Dedifferentiated amniotic fluid mesenchymal stem cell (primary cell): ENCODE results near the gene PRDX6.
"Not testable (repeated sequence)": the region's sequence is repeated elsewhere in the genome, so short reads cannot be mapped to it uniquely, and the experiment has no call there.

ENCODE experiments used
- DNase-seq: peaks from one replicate; pipeline ENCODE4 v3.0.0-alpha.2; 2016; ENCODE audit errors: extremely low spot score

PRDX6 gene

GRCh38 chr1:173469656-173470055 lies 7.5 kb upstream of the PRDX6 start:
- DNase-seq, result no peak

- DNase-seq, result no peak
Observed at GRCh38 chr1:173470608-173471007, 6.5 kb upstream of the PRDX6 start.

DNA sequence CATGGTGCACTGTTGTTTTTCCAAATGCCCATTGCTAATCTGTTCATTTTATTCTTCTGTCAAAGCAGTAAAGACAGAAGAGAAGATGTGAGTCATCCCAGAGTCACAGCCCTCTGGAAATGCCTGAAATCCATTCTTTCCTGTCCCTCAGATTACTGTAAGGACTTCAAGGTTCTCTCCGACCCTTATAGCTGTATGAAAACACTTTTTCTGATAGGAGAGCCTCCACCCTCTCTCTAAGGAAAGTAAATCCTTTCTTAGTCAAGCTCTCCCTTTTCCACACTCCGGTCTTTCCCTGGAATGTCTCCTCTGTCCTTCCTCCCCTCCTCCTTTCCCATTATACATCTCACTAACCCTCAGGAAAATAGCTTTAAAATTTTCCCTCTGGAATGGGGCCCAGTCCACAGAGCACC lies 3.5 kb upstream of the PRDX6 start:
- DNase-seq, result no peak

DNA sequence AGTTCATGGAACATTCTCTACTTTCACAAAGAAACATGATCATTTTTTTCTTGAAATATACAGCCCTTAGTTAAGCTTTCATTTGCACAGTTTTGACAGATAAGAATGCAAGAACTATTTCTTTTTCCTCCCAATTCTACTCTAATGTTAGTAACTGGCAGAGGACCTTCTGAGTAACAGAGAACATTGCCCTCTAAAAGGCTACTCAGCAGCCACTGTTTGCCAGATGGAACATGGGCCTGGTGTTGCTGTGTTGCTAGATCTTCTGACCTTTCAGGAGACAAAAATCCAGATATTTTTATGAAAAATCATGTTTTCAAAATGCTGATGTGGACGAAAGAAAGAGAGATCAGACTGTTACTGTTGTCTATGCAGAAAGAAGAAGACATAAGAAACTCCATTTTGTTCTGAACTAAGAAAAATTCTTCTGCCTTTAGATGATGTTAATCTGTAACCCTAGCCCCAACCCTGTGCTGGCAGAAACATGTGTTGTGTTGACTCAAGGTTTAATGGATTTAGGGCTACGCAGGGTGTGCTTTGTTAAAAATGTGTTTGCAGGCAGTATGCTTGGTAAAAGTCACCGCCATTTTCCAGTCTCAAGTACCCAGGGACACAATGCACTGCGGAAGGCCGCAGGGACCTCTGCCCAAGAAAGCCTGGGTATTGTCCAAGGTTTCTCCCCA lies 2.9 kb upstream of the PRDX6 start:
- no peak for DNase-seq

DNA sequence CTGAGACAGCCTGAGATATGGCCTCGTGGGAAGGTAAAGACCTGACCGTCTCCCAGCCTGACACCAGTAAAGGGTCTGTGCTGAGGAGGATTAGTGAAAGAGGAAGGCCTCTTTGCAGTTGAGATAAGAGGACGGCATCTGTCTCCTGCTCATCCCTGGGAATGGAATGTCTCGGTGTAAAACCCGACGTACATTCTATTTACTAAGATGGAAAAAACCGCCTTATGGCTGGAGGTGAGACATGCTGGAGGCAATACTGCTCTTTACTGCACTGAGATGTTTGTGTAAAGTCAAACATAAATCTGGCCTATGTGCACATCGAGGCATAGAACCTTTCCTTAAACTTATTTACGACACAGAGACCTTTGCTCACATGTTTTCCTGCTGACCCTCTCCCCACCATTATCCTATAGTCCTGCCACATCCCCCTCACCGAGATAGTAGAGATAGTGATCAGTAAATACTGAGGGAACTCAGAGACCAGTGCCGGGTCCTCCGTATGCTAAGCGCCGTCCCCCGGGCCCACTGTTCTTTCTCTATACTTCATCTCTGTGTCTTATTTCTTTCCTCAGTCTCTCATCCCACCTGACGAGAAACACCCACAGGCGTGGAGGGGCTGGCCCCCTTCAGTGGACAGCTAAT lies 2.2 kb upstream of the PRDX6 start:
- not testable (repeated sequence) for DNase-seq

DNA sequence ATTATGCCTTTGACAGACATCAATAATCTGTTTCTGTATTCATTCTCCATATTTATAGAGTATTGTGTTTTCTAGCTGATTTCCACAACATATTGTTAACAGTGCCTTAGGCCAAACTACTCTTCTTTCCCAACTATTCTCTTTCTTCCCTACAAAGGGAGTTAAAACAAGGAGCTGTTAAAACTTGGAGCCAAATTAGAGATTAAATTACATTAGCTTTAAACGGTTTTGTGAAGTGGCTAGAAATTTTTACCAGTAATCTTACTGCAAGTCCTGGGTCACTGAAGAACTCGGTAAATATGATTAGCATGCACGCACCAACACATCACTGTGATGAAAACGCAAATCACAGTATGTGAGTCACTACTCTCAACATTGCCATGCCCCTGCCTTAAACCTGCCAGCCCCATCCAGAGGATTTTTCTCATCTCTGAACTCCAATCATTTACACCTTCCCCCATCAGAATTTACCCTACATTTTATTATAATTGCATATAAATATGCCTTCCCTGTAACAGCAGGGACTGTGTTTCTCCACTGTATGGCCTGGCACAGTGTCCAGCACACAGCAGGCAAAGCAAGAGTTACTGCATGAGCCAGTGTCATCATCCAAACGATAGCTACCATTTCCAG lies 1.5 kb upstream of the PRDX6 start:
- DNase-seq, result peak; percentile 24

DNA sequence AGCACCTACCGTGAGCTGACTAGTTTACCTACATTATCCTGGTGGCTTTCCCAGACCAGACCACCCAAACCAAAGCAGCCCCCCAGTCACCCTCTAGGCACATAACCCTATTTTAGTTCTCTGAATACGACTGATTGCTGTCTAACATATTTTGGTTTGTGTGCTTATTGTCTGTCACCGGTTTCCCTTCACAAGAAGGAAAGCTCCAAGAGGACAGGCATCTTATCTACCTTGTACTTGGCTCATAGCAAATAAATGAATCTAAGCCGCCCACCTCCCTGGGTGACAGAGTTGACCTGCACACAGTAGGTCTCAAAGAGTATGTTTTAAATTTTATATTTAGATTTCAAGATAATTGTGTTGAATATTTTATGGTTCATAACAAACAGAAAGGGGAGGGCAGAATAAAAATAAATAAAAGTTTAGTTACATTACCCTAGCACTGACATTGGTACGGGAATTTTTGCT lies 904 bp upstream of the PRDX6 start:
- no peak for DNase-seq

DNA sequence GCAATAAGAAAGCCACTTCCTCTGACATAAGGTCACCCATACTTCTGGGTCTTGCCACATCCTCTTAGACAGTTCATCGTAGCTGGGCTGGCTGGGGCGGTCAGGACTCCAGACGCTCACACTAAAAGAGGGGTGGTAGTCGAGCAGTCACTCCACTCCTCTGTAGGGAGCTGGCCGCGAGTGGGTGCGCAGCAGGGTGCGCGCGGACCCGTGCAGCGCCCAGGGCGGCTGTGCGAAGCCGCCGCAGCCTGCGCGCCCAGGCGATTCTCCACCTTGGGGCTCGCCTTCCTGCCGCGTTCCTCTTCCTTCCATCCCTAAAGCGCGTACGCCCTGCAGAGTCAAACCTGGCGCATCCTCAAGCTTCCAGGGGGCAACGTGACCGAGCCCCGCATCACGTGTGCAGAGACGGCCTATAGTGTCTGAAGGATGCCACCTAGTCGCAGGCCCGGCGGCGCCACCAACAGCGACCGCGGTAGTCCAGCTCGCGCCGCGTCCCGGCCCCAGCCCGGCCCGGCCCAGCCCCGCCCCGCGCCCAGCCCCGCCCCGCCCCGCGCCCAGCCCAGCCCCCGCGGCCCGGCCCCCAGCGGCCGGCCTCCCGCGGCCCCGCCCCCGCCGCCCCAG lies 360 bp upstream of the PRDX6 start:
- DNase-seq, result peak; percentile 20

GRCh38 chr1:173478094-173478674 lies 1.0 kb downstream of the PRDX6 start:
- DNase-seq, result peak; percentile 67

DNA sequence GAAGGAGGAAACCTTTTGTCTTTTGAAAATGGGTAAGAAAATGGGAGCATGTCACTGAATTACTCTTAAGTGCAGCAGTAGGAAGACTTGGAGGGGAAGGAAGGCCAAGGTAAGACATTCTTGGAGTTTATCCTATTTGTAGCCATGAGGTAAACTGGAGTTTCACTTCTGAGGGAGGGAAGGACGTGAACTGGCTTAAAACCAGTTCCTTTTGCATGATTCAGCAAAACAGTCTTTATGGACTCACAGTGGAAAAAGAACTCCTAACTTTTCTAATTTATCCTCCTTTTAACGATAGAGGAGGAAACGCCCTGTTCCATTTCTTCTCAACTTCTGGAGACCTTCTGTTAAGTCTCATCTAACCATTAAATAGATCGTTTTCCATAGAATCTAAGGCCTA lies 2.5 kb downstream of the PRDX6 start:
- DNase-seq, result no peak

- no peak for DNase-seq
Observed at GRCh38 chr1:173481195-173481772, 4.1 kb downstream of the PRDX6 start.

- no peak for DNase-seq
Observed at GRCh38 chr1:173482683-173483082, 5.5 kb downstream of the PRDX6 start.

GRCh38 chr1:173484276-173484675 lies 7.1 kb downstream of the PRDX6 start:
- no peak for DNase-seq

- DNase-seq, result no peak
Observed at GRCh38 chr1:173485401-173485800, 8.3 kb downstream of the PRDX6 start.

DNA sequence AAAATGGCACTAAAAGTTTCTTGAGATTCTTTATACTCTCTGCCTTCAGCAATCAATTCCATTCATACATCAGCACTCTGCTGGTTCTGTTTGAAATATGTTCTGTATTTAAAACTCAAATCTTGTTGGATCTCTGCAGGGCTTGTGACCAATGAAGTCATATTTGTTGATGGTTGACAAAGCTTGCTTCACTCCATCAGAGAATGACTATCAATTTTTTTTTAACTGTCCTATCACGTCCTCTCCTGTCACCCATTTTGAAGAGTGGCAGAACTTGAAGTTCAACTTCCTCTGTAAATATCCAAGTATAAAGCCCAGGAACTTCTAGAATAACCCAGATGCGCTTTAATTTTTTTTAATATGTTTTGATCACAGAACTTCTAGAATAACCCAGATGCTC lies 10.9 kb downstream of the PRDX6 start:
- no peak for DNase-seq

GRCh38 chr1:173489149-173489600 lies 12.0 kb downstream of the PRDX6 start:
- DNase-seq, result no peak

- DNase-seq, result no peak
Observed at GRCh38 chr1:173489929-173490328, 12.8 kb downstream of the PRDX6 start.

- DNase-seq, result no peak
Observed at GRCh38 chr1:173491508-173491907, 14.4 kb downstream of the PRDX6 start.

DNA sequence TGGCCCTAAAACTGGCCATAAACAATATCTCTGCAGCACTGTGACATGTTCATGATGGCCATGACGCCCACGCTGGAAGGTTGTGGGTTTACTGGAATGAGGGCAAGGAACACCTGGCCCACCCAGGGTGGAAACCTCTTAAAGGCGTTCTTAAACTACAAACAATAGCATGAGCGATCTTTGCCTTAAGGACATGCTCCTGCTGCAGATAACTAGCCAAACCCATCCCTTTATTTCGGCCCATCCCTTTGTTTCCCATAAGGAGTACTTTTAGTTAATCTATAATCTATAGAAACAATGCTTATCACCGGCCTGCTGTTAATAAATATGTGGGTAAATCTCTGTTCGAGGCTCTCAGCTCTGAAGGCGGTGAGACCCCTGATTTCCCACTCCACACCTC lies 16.0 kb downstream of the PRDX6 start:
- not testable (repeated sequence) for DNase-seq

- DNase-seq, result no peak
Observed at GRCh38 chr1:173495609-173496267, 18.6 kb downstream of the PRDX6 start.

- no peak for DNase-seq
Observed at GRCh38 chr1:173496757-173497320, 19.7 kb downstream of the PRDX6 start.
